GM23248 (cell line): Measurements from ENCODE around the gene HNF1A. TPM values are rescaled to one million over a fixed set of nuclear protein-coding genes. Genes with fewer than 3 reads are reported as not detected.
"Not testable (repeated sequence)": the region's sequence is repeated elsewhere in the genome, so short reads cannot be mapped to it uniquely, and the experiment has no call there.

Experiments used
- DNase-seq: peaks from one replicate; pipeline ENCODE4 v3.0.0-alpha.2; 2015
- H2AFZ ChIP-seq: fragments of 200-600 bp; sonication (generic); 2 replicates; pipeline ENCODE4 v1.6.1; 2016; ENCODE audit warnings: antibody characterized with exemption
- H3F3A ChIP-seq: fragments of 200-600 bp; sonication (generic); 2 replicates; pipeline ENCODE4 v1.6.1; 2016; ENCODE audit warnings: mild to moderate bottlenecking, antibody characterized with exemption, mixed run types; ENCODE audit not compliant: insufficient read depth
- H3K27ac ChIP-seq: fragments of 200-600 bp; sonication (generic); 2 replicates; pipeline ENCODE4 v1.5.1; 2016; ENCODE audit warnings: mild to moderate bottlenecking
- H3K27me3 ChIP-seq: fragments of 200-600 bp; sonication (generic); replicated peaks from 2 replicates; pipeline ENCODE4 v1.6.1; 2016; ENCODE audit warnings: mild to moderate bottlenecking; ENCODE audit not compliant: insufficient read depth
- H3K36me3 ChIP-seq: fragments of 200-600 bp; sonication (generic); 2 replicates; pipeline ENCODE4 v1.6.1; 2016; ENCODE audit warnings: low read depth, mild to moderate bottlenecking
- H3K4me1 ChIP-seq: fragments of 200-600 bp; sonication (generic); 2 replicates; pipeline ENCODE4 v1.6.1; 2016; ENCODE audit warnings: mild to moderate bottlenecking; ENCODE audit not compliant: insufficient read depth
- H3K4me2 ChIP-seq: fragments of 200-600 bp; sonication (generic); one replicate; pipeline ENCODE4 v1.6.1; 2016; ENCODE audit warnings: mild to moderate bottlenecking; ENCODE audit not compliant: unreplicated experiment
- H3K4me3 ChIP-seq: fragments of 200-600 bp; sonication (generic); 2 replicates; pipeline ENCODE4 v1.5.1; 2016; ENCODE audit warnings: mild to moderate bottlenecking
- H3K79me2 ChIP-seq: fragments of 200-600 bp; sonication (generic); 2 replicates; pipeline ENCODE4 v1.6.1; 2016; ENCODE audit warnings: mild to moderate bottlenecking; ENCODE audit not compliant: insufficient read depth
- H3K9ac ChIP-seq: fragments of 200-600 bp; sonication (generic); 2 replicates; pipeline ENCODE4 v1.6.1; 2016; ENCODE audit warnings: mild to moderate bottlenecking
- H3K9me2 ChIP-seq: fragments of 200-600 bp; sonication (generic); 2 replicates; pipeline ENCODE4 v1.6.1; 2016; ENCODE audit warnings: mixed run types, mild to moderate bottlenecking, moderate library complexity; ENCODE audit not compliant: insufficient read depth
- H3K9me3 ChIP-seq: fragments of 200-600 bp; sonication (generic); one replicate; pipeline ENCODE4 v1.6.1; 2017; ENCODE audit warnings: low read depth
- H4K20me1 ChIP-seq: fragments of 200-600 bp; sonication (generic); 2 replicates; pipeline ENCODE4 v1.6.0; 2016; ENCODE audit not compliant: insufficient read depth
- EZH2 ChIP-seq: fragments of 200-600 bp; sonication (generic); IDR thresholded peaks from 2 replicates; pipeline ENCODE4 v1.6.1; 2018; ENCODE audit warnings: antibody characterized with exemption, mild to moderate bottlenecking; ENCODE audit not compliant: insufficient read depth, poor library complexity, severe bottlenecking
- EZH2phosphoT487 ChIP-seq: fragments of 200-600 bp; sonication (generic); IDR thresholded peaks from 2 replicates; pipeline ENCODE4 v1.6.1; 2018; ENCODE audit warnings: antibody characterized with exemption, moderate library complexity, mild to moderate bottlenecking, low read depth; ENCODE audit not compliant: insufficient read depth
- WGBS, 2 experiments: methylation state at CpG; one replicate each; pipeline ENCODE4 v1.1.6; 2015 to 2017; ENCODE audit warnings: low lambda C conversion rate in 2 of 2, low coverage in 1 of 2; ENCODE audit errors: missing lambda C conversion rate in 2 of 2; 5-methylcytosine and 5-hydroxymethylcytosine counted together
- in situ Hi-C: fragments of 300-500 bp; cut with MboI; formaldehyde crosslinking; loops from 2 replicates; pipeline ENCODE4 v1.15.0; 2020
- polyA plus RNA-seq: library from polyadenylated mRNA; unstranded; fragments of >200 nt; fragmentation: Nextera tagmentation; extraction: Ambion mirVana; gene quantifications from 2 replicates; pipeline ENCODE4 v1.2.1, GENCODE V29; 2016
- total RNA-seq: library from RNA; depleted of rRNA; stranded (reverse); fragments of >200 nt; shearing (Covaris generic); gene quantifications from 2 replicates; pipeline ENCODE4 v1.2.3, GENCODE V29; 2014

HNF1A gene
- total and polyA plus RNA-seq, 2 experiments from 2014 or later: not detected

DNA sequence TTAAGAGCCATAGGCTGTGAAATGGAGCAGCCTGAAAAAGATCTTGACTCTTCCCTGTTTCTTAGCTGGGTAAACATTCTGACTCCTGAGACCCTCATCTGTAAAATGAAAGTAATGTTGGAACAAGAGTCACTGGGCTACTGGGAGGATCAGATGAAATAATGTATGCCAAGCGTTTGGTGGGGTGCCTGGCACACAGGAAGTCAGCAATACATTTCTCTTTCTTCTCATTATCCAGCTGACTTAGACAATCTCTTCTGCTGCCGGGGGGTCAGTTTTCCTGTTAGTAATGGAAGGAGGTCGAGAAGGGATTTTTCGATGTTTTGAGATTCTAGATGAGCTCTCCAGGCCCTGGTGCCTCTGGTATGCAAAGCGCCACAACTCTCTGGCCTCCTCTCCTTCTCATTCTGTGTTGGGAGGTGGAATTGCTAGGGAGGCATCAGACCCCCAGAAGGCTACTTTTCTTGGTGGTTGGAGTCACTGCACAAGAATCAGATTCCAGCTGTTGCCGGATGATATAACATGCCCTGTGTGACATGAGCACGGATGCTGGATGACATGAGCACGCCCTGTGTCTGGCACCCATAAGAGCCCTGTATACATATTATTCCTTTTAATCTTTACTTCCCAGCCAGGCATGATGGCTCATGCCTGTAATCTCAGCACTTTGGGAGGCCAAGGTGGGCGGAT lies 56.4 kb downstream of the HNF1A start:
- H3K4me3 ChIP-seq: no peak overlapping the region
- no peaks in the 10 kb centered on the region for H3K27me3 ChIP-seq
- H3K9me3 ChIP-seq: no peaks in the 10 kb centered on the region
- no peaks in the 10 kb centered on the region for H3K36me3 ChIP-seq
- no peaks in the 10 kb centered on the region for H3K9me2 ChIP-seq
- H2AFZ ChIP-seq: no peak overlapping the region
- no peak overlapping the region for H3K27ac ChIP-seq
- WGBS, 2 experiments: 81 to 86% methylated on average over 8 to 9 of the region's 9 CpGs
- no peak for DNase-seq
- no peak overlapping the region for H3K9ac ChIP-seq
- H3K79me2 ChIP-seq: no peaks in the 10 kb centered on the region
- peaks cover 23% of the 10 kb centered on the region for H3K4me1 ChIP-seq
- H3K4me2 ChIP-seq: peak overlapping the region; percentile 47
- TF ChIP-seq EZH2 (no peak), EZH2phosphoT487 (no peak)
- in situ Hi-C loops: no loop called here
- H4K20me1 ChIP-seq: no peaks in the 10 kb centered on the region
- H3F3A ChIP-seq: peaks cover 6% of the 10 kb centered on the region

DNA sequence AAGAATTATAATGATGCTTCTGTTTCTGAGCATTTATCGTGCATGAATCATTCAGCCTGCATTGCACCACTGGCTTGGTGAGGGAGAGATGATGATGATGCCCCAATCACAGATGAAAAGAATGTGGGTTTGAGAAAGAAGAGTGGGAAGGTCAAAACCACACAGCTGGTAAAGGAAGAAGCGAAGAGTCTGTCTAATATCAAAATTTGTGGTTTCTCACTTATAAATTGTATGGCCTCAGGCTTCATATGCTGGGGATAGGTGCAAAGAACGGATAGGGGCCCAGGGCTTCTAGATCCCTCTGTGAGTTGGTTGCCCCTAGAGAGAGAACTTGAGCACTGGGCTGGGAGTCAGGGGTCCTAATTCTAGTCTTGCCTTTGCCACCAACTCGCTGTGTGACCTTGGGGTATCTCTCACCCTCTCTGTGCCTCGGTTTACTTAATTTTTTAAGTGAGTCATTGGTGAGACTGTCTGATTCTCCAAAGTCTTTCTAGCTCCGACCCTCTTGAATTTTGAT lies 58.5 kb downstream of the HNF1A start:
- Histone ChIP-seq H2AFZ (no peak overlapping the region), H3K9me2 (no peaks in the 10 kb centered on the region), H3K27me3 (no peaks in the 10 kb centered on the region), H3F3A (peaks cover 6% of the 10 kb centered on the region), H3K4me1 (peaks cover 23% of the 10 kb centered on the region), H3K9ac (no peak overlapping the region), H3K36me3 (no peaks in the 10 kb centered on the region), H3K79me2 (no peaks in the 10 kb centered on the region), H3K4me2 (no peak overlapping the region), H4K20me1 (no peaks in the 10 kb centered on the region), H3K27ac (0 out of 2 replicates have a peak overlapping the region, but pooled peaks have one; percentile 28), H3K9me3 (no peaks in the 10 kb centered on the region), H3K4me3 (no peak overlapping the region)
- 37 to 45% methylated on average over 6 of the region's 6 CpGs for WGBS, 2 experiments
- in situ Hi-C loops: no loop called here
- DNase-seq: peak; percentile 92
- TF ChIP-seq EZH2phosphoT487: no peak
- TF ChIP-seq EZH2: no peak

DNA sequence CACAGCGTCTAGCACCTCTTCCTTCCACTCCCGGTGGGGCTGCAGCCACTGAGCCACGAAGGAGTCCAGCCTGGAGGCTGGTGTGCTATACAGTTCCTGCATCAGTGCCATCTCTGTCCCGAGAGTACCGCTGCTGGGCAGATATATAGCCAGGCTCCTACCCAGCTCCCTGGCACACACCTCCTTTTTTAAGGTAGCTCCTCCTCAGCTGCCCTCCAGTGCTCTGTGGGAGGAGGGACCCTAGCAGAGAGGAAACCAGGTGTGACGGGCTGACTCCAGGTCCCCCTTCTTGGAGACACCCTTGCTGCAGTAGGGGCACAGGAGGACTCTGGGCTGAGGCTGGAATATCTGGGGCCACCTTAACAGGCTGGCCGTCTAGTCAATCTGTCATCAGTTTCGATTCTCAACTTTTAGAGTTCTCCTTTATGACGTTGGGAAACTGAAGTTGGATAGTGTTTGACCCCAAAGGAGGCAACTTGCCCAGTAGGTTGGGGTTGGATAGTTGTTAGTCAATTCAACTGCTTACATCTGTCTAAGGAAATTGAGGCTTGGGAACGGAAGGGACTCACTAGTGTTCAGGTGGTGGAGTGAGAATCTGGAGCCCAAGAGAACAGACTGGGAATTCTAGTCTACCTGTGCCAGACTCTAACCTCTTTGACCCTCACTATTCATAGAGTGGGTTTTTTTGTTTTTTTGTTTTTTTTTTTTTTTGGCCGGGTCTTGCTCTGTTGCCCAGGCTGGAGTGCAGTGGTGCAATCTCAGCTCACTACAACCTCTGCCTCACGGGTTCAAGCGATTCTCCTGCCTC lies 60.7 kb downstream of the HNF1A start, which contains the start of gene OASL:
TSS of gene OASL (minus strand) at position 386 of the 808 bp plus-strand sequence. CDS start at position 111, 275 bp downstream.
- in situ Hi-C loops: no loop called here
- Histone ChIP-seq H3K79me2 (no peaks in the 10 kb centered on the region), H3K27me3 (no peaks in the 10 kb centered on the region), H3K4me3 (peak within 1 kb of the TSS; percentile 65), H2AFZ (peak within 1 kb of the TSS; percentile 72), H4K20me1 (no peaks in the 10 kb centered on the region), H3K36me3 (no peaks in the 10 kb centered on the region), H3K27ac (no peak within 1 kb of the TSS), H3K9me3 (no peaks in the 10 kb centered on the region), H3K4me1 (peaks cover 21% of the 10 kb centered on the region), H3K4me2 (peak within 1 kb of the TSS; percentile 74), H3K9ac (no peak within 1 kb of the TSS), H3F3A (peaks cover 6% of the 10 kb centered on the region), H3K9me2 (no peaks in the 10 kb centered on the region)
- DNase-seq: peak; percentile 68
- 18 to 23% methylated on average over 13 of the region's 13 CpGs for WGBS, 2 experiments
- no peak for TF ChIP-seq EZH2
- no peak for TF ChIP-seq EZH2phosphoT487

DNA sequence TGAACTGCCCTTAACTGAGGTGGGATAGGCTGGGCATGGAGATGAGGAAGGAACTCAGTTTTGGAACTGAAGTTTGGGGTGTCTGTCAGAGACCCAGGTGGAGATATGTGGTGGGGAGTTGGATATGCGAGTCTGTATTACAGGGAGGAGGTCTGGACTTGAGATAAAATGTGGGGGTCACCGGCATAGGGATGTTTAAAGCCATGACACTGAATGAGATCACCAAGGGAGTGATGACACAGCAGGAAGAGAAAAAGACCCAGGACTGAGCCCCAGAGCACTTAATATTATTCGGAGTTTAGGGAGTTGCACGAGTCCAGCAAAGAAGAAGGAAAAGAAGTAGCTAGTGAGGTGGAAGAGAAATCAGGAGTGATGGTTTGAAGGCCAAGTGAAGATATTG lies 64.7 kb downstream of the HNF1A start:
- no peaks in the 10 kb centered on the region for H3K4me1 ChIP-seq
- DNase-seq: no peak
- TF ChIP-seq EZH2phosphoT487: no peak
- no peak for TF ChIP-seq EZH2
- H4K20me1 ChIP-seq: no peaks in the 10 kb centered on the region
- H3K9me2 ChIP-seq: no peaks in the 10 kb centered on the region
- in situ Hi-C loops: no loop called here
- H3K9me3 ChIP-seq: no peaks in the 10 kb centered on the region
- H3K27me3 ChIP-seq: peaks cover 2% of the 10 kb centered on the region; the same call in 1 of the 2 replicates
- WGBS, 2 experiments: 47 to 53% methylated on average over 4 of the region's 4 CpGs
- H3K36me3 ChIP-seq: no peaks in the 10 kb centered on the region
- no peak overlapping the region for H3K9ac ChIP-seq
- H3K79me2 ChIP-seq: no peaks in the 10 kb centered on the region
- H2AFZ ChIP-seq: no peak overlapping the region
- H3F3A ChIP-seq: no peaks in the 10 kb centered on the region
- no peak overlapping the region for H3K27ac ChIP-seq
- no peak overlapping the region for H3K4me2 ChIP-seq
- H3K4me3 ChIP-seq: no peak overlapping the region

DNA sequence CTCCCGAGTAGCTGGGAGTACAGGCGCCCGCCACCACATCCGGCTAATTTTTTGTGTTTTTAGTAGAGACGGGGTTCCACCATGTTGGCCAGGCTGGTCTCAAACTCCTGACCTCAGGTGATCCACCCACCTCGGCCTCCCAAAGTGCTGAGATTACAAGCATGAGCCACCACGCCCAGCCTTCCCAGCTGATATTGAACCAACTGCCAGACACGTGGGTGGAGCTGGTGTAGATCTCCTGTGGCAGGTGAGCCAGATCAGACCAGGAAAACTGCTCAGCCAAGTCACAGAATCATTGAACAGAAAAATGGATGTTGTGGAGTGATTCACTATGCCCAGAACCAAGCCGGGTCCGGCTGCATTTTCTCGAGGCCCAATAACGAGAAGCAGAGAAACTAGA lies 69.1 kb downstream of the HNF1A start:
- H2AFZ ChIP-seq: not testable (repeated sequence)

More for the DNA sequence above, 69.1 kb downstream of the HNF1A start:
- H3F3A ChIP-seq, H3K27me3 ChIP-seq, H3K36me3 ChIP-seq, H3K9me3 ChIP-seq, H3K9me2 ChIP-seq, H3K9ac ChIP-seq, DNase-seq, H3K27ac ChIP-seq, H3K4me1 ChIP-seq, H4K20me1 ChIP-seq, in situ Hi-C loops, H3K4me3 ChIP-seq, H3K79me2 ChIP-seq, H3K4me2 ChIP-seq: not testable (repeated sequence)
- WGBS, 2 experiments: 84 to 87% methylated on average over 10 to 12 of the region's 12 CpGs
